NT2/D1 (cell line): ENCODE results near the gene LELP1.
"Not testable (repeated sequence)": the region's sequence is repeated elsewhere in the genome, so short reads cannot be mapped to it uniquely, and the experiment has no call there.

ENCODE experiments used
- DNase-seq: peaks from one replicate; pipeline ENCODE4 v3.0.0-alpha.2; 2011; ENCODE audit warnings: low read depth, low spot score
- H3K27me3 ChIP-seq: 2 replicates; pipeline ENCODE4 v1.6.0; 2011; ENCODE audit warnings: mild to moderate bottlenecking; ENCODE audit not compliant: insufficient read length, insufficient read depth
- H3K36me3 ChIP-seq: 2 replicates; pipeline ENCODE4 v1.6.1; 2011; ENCODE audit warnings: mild to moderate bottlenecking, low read length, mixed read lengths; ENCODE audit not compliant: insufficient read depth, insufficient read length
- H3K4me1 ChIP-seq: 2 replicates; pipeline ENCODE4 v1.5.1; 2011; ENCODE audit not compliant: insufficient read depth, insufficient read length
- H3K4me3 ChIP-seq: 2 replicates; pipeline ENCODE4 v1.5.1; 2011; ENCODE audit warnings: low read depth; ENCODE audit not compliant: insufficient read length
- H3K9ac ChIP-seq: 2 replicates; pipeline ENCODE4 v1.6.0; 2011; ENCODE audit warnings: low read depth; ENCODE audit not compliant: insufficient read length
- H3K9me3 ChIP-seq: 2 replicates; pipeline ENCODE4 v1.5.1; 2011; ENCODE audit warnings: mild to moderate bottlenecking, low read length; ENCODE audit not compliant: insufficient read depth
- SUZ12 ChIP-seq: IDR thresholded peaks from 2 replicates; pipeline ENCODE4 v1.6.1; 2011; ENCODE audit not compliant: insufficient read length, insufficient read depth; ENCODE audit errors: extremely low read depth
- YY1 ChIP-seq: IDR thresholded peaks from 2 replicates; pipeline ENCODE4 v1.6.1; 2011; ENCODE audit not compliant: insufficient read length, insufficient read depth
- ZNF274 ChIP-seq: IDR thresholded peaks from 2 replicates; pipeline ENCODE4 v1.6.1; 2011; ENCODE audit warnings: mild to moderate bottlenecking, low read depth, low read length

The LELP1 gene

GRCh38 chr1:153203130-153203529 lies at the start of gene LELP1:
Gene LELP1, plus strand, starts transcription at chr1:153203430. Its CDS starts 1,278 bp downstream, at chr1:153204708.
- no peak within 1 kb of the TSS for H3K4me3 ChIP-seq
- H3K9me3 ChIP-seq: no peaks in the 10 kb centered on the region
- no peak within 1 kb of the TSS for H3K9ac ChIP-seq
- H3K4me1 ChIP-seq: peaks cover 7% of the 10 kb centered on the region
- no peak for TF ChIP-seq YY1
- H3K27me3 ChIP-seq: no peaks in the 10 kb centered on the region
- H3K36me3 ChIP-seq: no peaks in the 10 kb centered on the region
- DNase-seq: no peak

- TF ChIP-seq SUZ12: no peak
- no peak for TF ChIP-seq ZNF274
- no peak for TF ChIP-seq YY1
- Histone ChIP-seq H3K27me3 (no peaks in the 10 kb centered on the region), H3K9ac (no peak overlapping the region), H3K9me3 (peaks cover 30% of the 10 kb centered on the region), H3K4me1 (no peaks in the 10 kb centered on the region), H3K36me3 (no peaks in the 10 kb centered on the region), H3K4me3 (no peak overlapping the region)
- no peak for DNase-seq
Measured at GRCh38 chr1:153155541-153155940, 47.7 kb upstream of the LELP1 start.

GRCh38 chr1:153168686-153169085 lies 34.5 kb upstream of the LELP1 start:
- no peaks in the 10 kb centered on the region for H3K9me3 ChIP-seq
- TF ChIP-seq SUZ12: no peak
- no peak for TF ChIP-seq YY1
- no peak for TF ChIP-seq ZNF274
- no peaks in the 10 kb centered on the region for H3K27me3 ChIP-seq
- H3K9ac ChIP-seq: no peak overlapping the region
- no peak overlapping the region for H3K4me3 ChIP-seq
- no peaks in the 10 kb centered on the region for H3K36me3 ChIP-seq
- no peaks in the 10 kb centered on the region for H3K4me1 ChIP-seq
- DNase-seq: no peak

DNA sequence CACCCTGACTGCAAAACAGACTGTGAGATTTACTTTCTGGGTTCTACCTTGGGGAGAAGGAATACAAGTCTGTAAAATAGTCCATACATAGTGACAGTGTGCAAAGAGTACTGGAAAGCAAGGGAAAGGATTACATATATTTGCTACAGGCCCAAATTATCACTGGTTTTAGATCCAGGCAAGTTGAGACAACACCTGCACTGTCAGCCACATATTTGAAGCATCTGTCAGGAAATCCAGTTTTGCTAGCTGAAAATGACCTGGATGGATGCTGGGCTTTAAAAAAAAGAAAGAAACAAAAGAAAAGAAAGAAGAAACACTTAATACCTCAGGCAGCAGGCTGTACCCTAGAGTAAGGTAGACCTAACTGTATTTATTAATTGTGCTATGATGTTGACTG lies 28.6 kb upstream of the LELP1 start:
- Histone ChIP-seq H3K36me3 (no peaks in the 10 kb centered on the region), H3K4me1 (no peaks in the 10 kb centered on the region), H3K4me3 (no peak overlapping the region), H3K27me3 (no peaks in the 10 kb centered on the region), H3K9me3 (no peaks in the 10 kb centered on the region), H3K9ac (no peak overlapping the region)
- DNase-seq: no peak
- TF ChIP-seq ZNF274 (no peak), YY1 (no peak), SUZ12 (no peak)

DNA sequence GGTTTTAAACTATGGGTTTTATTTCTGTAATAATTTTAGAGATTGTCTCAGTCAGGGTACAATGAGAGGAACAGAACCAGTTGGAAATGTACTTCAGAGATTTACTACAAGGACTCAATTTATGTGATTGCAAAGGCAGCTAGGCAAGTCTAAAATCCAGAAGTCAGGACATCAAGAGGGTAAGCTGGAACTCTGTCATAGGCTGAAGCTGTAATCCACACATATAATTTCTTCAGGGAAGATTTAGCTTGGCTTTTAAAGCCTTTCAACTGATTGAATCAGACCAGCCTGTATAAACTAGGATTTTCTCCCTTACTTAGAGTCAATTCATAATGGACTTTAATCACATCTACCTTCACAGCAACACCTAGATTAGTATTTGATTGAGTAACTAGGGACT lies 24.3 kb upstream of the LELP1 start:
- Histone ChIP-seq H3K27me3 (no peaks in the 10 kb centered on the region), H3K4me3 (no peak overlapping the region), H3K9ac (no peak overlapping the region), H3K4me1 (no peaks in the 10 kb centered on the region), H3K36me3 (no peaks in the 10 kb centered on the region), H3K9me3 (0 out of 2 replicates have a peak, but pooled peaks cover 4% of the 10 kb centered on the region)
- no peak for DNase-seq
- TF ChIP-seq YY1: no peak
- no peak for TF ChIP-seq SUZ12
- no peak for TF ChIP-seq ZNF274

- no peak for DNase-seq
- H3K4me1 ChIP-seq: no peaks in the 10 kb centered on the region
- H3K9me3 ChIP-seq: 0 out of 2 replicates have a peak, but pooled peaks cover 4% of the 10 kb centered on the region
- no peak overlapping the region for H3K4me3 ChIP-seq
- H3K27me3 ChIP-seq: no peaks in the 10 kb centered on the region
- no peak overlapping the region for H3K9ac ChIP-seq
- TF ChIP-seq SUZ12 (no peak), ZNF274 (no peak), YY1 (no peak)
- H3K36me3 ChIP-seq: no peaks in the 10 kb centered on the region
Measured at GRCh38 chr1:153180556-153180955, 22.7 kb upstream of the LELP1 start.

GRCh38 chr1:153188301-153188700 lies 14.9 kb upstream of the LELP1 start:
- H3K36me3 ChIP-seq: not testable (repeated sequence)

GRCh38 chr1:153190373-153190772 lies 12.9 kb upstream of the LELP1 start:
- Histone ChIP-seq H3K4me1 (no peaks in the 10 kb centered on the region), H3K9ac (no peak overlapping the region), H3K36me3 (no peaks in the 10 kb centered on the region), H3K9me3 (no peaks in the 10 kb centered on the region), H3K27me3 (no peaks in the 10 kb centered on the region), H3K4me3 (no peak overlapping the region)
- DNase-seq: no peak
- TF ChIP-seq ZNF274 (no peak), YY1 (no peak), SUZ12 (no peak)

More at GRCh38 chr1:153188301-153188700, 14.9 kb upstream of the LELP1 start:
- not testable (repeated sequence) for H3K4me3 ChIP-seq, H3K4me1 ChIP-seq, H3K9me3 ChIP-seq, H3K9ac ChIP-seq, DNase-seq, H3K27me3 ChIP-seq
